KMS-11 (cell line): ENCODE results near the gene RNF144A.

Experiments
- H2AFZ ChIP-seq: fragments of 200-600 bp; sonication (generic); 2 replicates; pipeline ENCODE4 v1.6.1; 2016; ENCODE audit warnings: antibody characterized with exemption, mixed run types, low read depth
- H3K27ac ChIP-seq: fragments of 200-600 bp; sonication (generic); 2 replicates; pipeline ENCODE4 v1.6.1; 2016; ENCODE audit warnings: mild to moderate bottlenecking, mixed run types
- H3K27me3 ChIP-seq: fragments of 200-600 bp; sonication (generic); 2 replicates; pipeline ENCODE4 v1.6.1; 2017; ENCODE audit warnings: mild to moderate bottlenecking, low read depth, mixed run types, moderate library complexity; ENCODE audit not compliant: insufficient read depth
- H3K36me3 ChIP-seq: fragments of 200-600 bp; sonication (generic); 2 replicates; pipeline ENCODE4 v1.6.1; 2017; ENCODE audit warnings: mild to moderate bottlenecking, mixed run types; ENCODE audit not compliant: insufficient read depth
- H3K4me1 ChIP-seq: fragments of 200-600 bp; sonication (generic); 2 replicates; pipeline ENCODE4 v1.6.1; 2016; ENCODE audit warnings: mild to moderate bottlenecking, low read depth, mixed run types; ENCODE audit not compliant: poor library complexity, severe bottlenecking
- H3K4me2 ChIP-seq: fragments of 200-600 bp; sonication (generic); 2 replicates; pipeline ENCODE4 v1.7.0; 2016; ENCODE audit warnings: mild to moderate bottlenecking, mixed run types
- H3K4me3 ChIP-seq: fragments of 200-600 bp; sonication (generic); IDR thresholded peaks from 2 replicates; pipeline ENCODE4 v1.6.1; 2017; ENCODE audit warnings: low read depth, low read length, mixed read lengths; ENCODE audit not compliant: insufficient read depth
- H3K79me2 ChIP-seq: fragments of 200-600 bp; sonication (generic); 2 replicates; pipeline ENCODE4 v1.6.1; 2016; ENCODE audit warnings: low read depth, mixed run types; ENCODE audit not compliant: insufficient read depth
- H3K9ac ChIP-seq: fragments of 200-600 bp; sonication (generic); 2 replicates; pipeline ENCODE4 v1.6.1; 2016; ENCODE audit warnings: mild to moderate bottlenecking, mixed run types
- H4K20me1 ChIP-seq: fragments of 200-600 bp; sonication (generic); 2 replicates; pipeline ENCODE4 v1.6.1; 2016; ENCODE audit warnings: mild to moderate bottlenecking, mixed run types; ENCODE audit not compliant: insufficient read depth
- CTCF ChIP-seq: fragments of 200-600 bp; sonication (generic); conservative IDR thresholded peaks from 2 replicates; pipeline ENCODE4 v1.6.1; 2017; ENCODE audit warnings: low read depth, mild to moderate bottlenecking, antibody characterized with exemption, low read length, moderate library complexity, mixed read lengths

The RNF144A gene

DNA sequence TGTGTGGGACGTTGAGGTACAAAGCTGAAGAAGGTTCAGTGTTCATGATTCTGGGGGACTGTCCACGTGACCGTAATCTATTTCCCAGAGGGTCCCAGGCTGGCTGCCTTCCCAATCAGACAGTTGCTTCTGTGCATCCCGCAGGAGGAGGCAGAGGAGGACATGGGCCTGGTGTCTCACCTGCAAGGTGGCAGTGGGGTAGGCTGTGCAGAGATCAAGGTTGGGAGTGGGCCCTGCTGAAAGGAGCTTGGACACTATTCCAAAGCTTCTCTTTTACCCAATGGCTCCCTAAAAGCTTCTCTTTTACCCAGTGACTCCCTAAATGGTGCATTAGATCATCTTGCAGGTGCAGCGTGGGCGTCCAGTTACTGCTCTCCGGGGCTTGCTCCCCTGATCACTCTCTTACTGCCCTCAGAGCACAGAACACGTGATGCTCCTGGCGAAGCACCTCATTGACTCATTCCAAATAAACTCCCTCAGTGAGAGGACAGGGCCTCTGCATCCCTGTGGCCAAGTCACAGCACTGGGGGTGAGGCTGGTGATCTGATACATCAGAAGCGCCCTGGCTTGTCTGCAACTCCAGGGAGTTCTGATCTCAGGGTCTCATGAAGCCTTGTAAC, 41.5 kb downstream of the RNF144A start:
- no peaks in the 10 kb centered on the region for H3K79me2 ChIP-seq
- H3K4me2 ChIP-seq, result no peak overlapping the region
- H3K4me1 ChIP-seq, result no peaks in the 10 kb centered on the region
- no peaks in the 10 kb centered on the region for H3K27me3 ChIP-seq
- H2AFZ ChIP-seq, result no peak overlapping the region
- TF ChIP-seq CTCF, result no peak
- no peaks in the 10 kb centered on the region for H3K36me3 ChIP-seq
- no peaks in the 10 kb centered on the region for H4K20me1 ChIP-seq
- H3K4me3 ChIP-seq, result no peak overlapping the region
- no peak overlapping the region for H3K27ac ChIP-seq
- H3K9ac ChIP-seq, result no peak overlapping the region

- Histone ChIP-seq H3K4me3 (no peak overlapping the region), H3K27me3 (no peaks in the 10 kb centered on the region), H4K20me1 (no peaks in the 10 kb centered on the region), H3K4me1 (no peaks in the 10 kb centered on the region), H3K4me2 (no peak overlapping the region), H3K27ac (no peak overlapping the region), H3K36me3 (no peaks in the 10 kb centered on the region), H2AFZ (no peak overlapping the region), H3K79me2 (no peaks in the 10 kb centered on the region), H3K9ac (no peak overlapping the region)
- no peak for TF ChIP-seq CTCF
Measured at GRCh38 chr2:6959751-6960150, 42.5 kb downstream of the RNF144A start.

DNA sequence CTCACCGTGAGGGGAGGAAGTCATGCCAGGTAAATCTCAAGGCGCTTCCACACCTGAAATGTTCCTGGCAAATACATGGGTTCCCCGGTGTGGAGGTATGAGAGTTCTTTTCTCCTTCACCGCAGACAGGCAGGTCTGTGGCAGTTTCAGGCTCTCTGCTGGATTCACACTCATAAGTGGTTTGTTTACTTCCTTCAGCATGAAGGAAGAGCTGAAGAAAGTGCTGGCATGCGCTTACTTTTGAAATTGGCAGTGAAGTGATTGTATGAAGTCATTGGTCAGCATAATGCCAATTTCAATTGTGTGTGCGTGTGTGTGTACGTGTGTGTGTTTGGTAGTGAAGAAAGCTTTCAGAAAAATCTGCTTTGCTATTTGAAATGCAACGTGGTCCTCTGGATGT, 43.4 kb downstream of the RNF144A start:
- Histone ChIP-seq H3K27ac (no peak overlapping the region), H2AFZ (no peak overlapping the region), H3K9ac (no peak overlapping the region), H3K79me2 (no peaks in the 10 kb centered on the region), H3K4me1 (no peaks in the 10 kb centered on the region), H4K20me1 (no peaks in the 10 kb centered on the region), H3K4me3 (no peak overlapping the region), H3K4me2 (no peak overlapping the region), H3K27me3 (no peaks in the 10 kb centered on the region), H3K36me3 (no peaks in the 10 kb centered on the region)
- no peak for TF ChIP-seq CTCF

- Histone ChIP-seq H2AFZ (no peak overlapping the region), H3K27ac (no peak overlapping the region), H3K4me1 (no peaks in the 10 kb centered on the region), H3K4me2 (no peak overlapping the region), H4K20me1 (no peaks in the 10 kb centered on the region), H3K79me2 (no peaks in the 10 kb centered on the region), H3K9ac (no peak overlapping the region), H3K36me3 (no peaks in the 10 kb centered on the region), H3K4me3 (no peak overlapping the region), H3K27me3 (no peaks in the 10 kb centered on the region)
- TF ChIP-seq CTCF, result no peak
Measured at GRCh38 chr2:6963727-6964126, 46.5 kb downstream of the RNF144A start.
